T-helper 1 cell treated with Interleukin-12 subunit alpha and Interleukin-12 subunit beta and Interleukin-4 antibody, amounts not matched to agents 30 μg/mL and 1 μg/mL, for 36 hours (primary cell): ENCODE data around the gene DENND4B.
A peak's percentile ranks its signal among the peaks of the same experiment; 100 is the strongest.
"Not testable (repeated sequence)": the region's sequence is repeated elsewhere in the genome, so short reads cannot be mapped to it uniquely, and the experiment has no call there.

Source experiments
- H3K27ac Mint-ChIP-seq: one replicate; pipeline ENCODE4 v1.8.0; 2021; ENCODE audit warnings: mild to moderate bottlenecking, mixed read lengths
- H3K27me3 Mint-ChIP-seq: one replicate; pipeline ENCODE4 v1.8.0; 2021; ENCODE audit warnings: low read depth, mixed read lengths
- H3K36me3 Mint-ChIP-seq: one replicate; pipeline ENCODE4 v1.8.0; 2021; ENCODE audit warnings: low read depth, mixed read lengths
- H3K4me1 Mint-ChIP-seq: one replicate; pipeline ENCODE4 v1.8.0; 2021; ENCODE audit warnings: low read depth, mixed read lengths
- H3K4me3 Mint-ChIP-seq: one replicate; pipeline ENCODE4 v1.8.0; 2021; ENCODE audit warnings: mild to moderate bottlenecking, moderate library complexity, mixed read lengths
- H3K9me3 Mint-ChIP-seq: one replicate; pipeline ENCODE4 v1.8.0; 2021; ENCODE audit warnings: mixed read lengths

The DENND4B gene

GRCh38 chr1:153910560-153910959, 36.0 kb downstream of the DENND4B start:
- not testable (repeated sequence) for H3K4me3 Mint-ChIP-seq, H3K27ac Mint-ChIP-seq, H3K9me3 Mint-ChIP-seq, H3K27me3 Mint-ChIP-seq
- Mint-ChIP-seq H3K36me3 (peaks cover 17% of the 10 kb centered on the region), H3K4me1 (peaks cover 17% of the 10 kb centered on the region)

- Mint-ChIP-seq H3K27me3 (no peaks in the 10 kb centered on the region), H3K9me3 (no peaks in the 10 kb centered on the region), H3K27ac (no peak overlapping the region), H3K4me3 (no peak overlapping the region), H3K36me3 (peaks cover 17% of the 10 kb centered on the region), H3K4me1 (peaks cover 13% of the 10 kb centered on the region)
These were observed 38.4 kb downstream of the DENND4B start for GRCh38 chr1:153908071-153908470.

GRCh38 chr1:153907134-153907533, 39.4 kb downstream of the DENND4B start:
- no peaks in the 10 kb centered on the region for H3K27me3 Mint-ChIP-seq
- H3K4me3 Mint-ChIP-seq: no peak overlapping the region
- H3K9me3 Mint-ChIP-seq: no peaks in the 10 kb centered on the region
- peaks cover 13% of the 10 kb centered on the region for H3K36me3 Mint-ChIP-seq
- H3K27ac Mint-ChIP-seq: no peak overlapping the region
- peaks cover 13% of the 10 kb centered on the region for H3K4me1 Mint-ChIP-seq

- Mint-ChIP-seq H3K27ac (no peak overlapping the region), H3K36me3 (peaks cover 8% of the 10 kb centered on the region)
These were observed 40.1 kb downstream of the DENND4B start for GRCh38 chr1:153906396-153906795.

GRCh38 chr1:153905908-153906307, 40.6 kb downstream of the DENND4B start:
- not testable (repeated sequence) for H3K27ac Mint-ChIP-seq, H3K36me3 Mint-ChIP-seq, H3K9me3 Mint-ChIP-seq, H3K4me3 Mint-ChIP-seq, H3K27me3 Mint-ChIP-seq
- H3K4me1 Mint-ChIP-seq: peaks cover 10% of the 10 kb centered on the region

More at GRCh38 chr1:153906396-153906795, 40.1 kb downstream of the DENND4B start:
- Mint-ChIP-seq H3K4me3 (no peak overlapping the region), H3K9me3 (no peaks in the 10 kb centered on the region), H3K4me1 (peaks cover 10% of the 10 kb centered on the region), H3K27me3 (no peaks in the 10 kb centered on the region)

GRCh38 chr1:153903841-153904455, 42.6 kb downstream of the DENND4B start:
- H3K9me3 Mint-ChIP-seq: no peaks in the 10 kb centered on the region
- peaks cover 8% of the 10 kb centered on the region for H3K36me3 Mint-ChIP-seq
- peaks cover 9% of the 10 kb centered on the region for H3K4me1 Mint-ChIP-seq
- H3K27ac Mint-ChIP-seq: no peak overlapping the region
- no peak overlapping the region for H3K4me3 Mint-ChIP-seq
- H3K27me3 Mint-ChIP-seq: no peaks in the 10 kb centered on the region

- H3K27ac Mint-ChIP-seq: no peak overlapping the region
- peaks cover 8% of the 10 kb centered on the region for H3K36me3 Mint-ChIP-seq
- H3K9me3 Mint-ChIP-seq: no peaks in the 10 kb centered on the region
These were observed 47.0 kb downstream of the DENND4B start for GRCh38 chr1:153899509-153899908.

GRCh38 chr1:153895866-153896265, 50.7 kb downstream of the DENND4B start:
- not testable (repeated sequence) for H3K27ac Mint-ChIP-seq, H3K27me3 Mint-ChIP-seq, H3K9me3 Mint-ChIP-seq, H3K36me3 Mint-ChIP-seq, H3K4me3 Mint-ChIP-seq
- H3K4me1 Mint-ChIP-seq: peaks cover 12% of the 10 kb centered on the region

More at GRCh38 chr1:153899509-153899908, 47.0 kb downstream of the DENND4B start:
- Mint-ChIP-seq H3K4me1 (peaks cover 7% of the 10 kb centered on the region), H3K27me3 (no peaks in the 10 kb centered on the region), H3K4me3 (no peak overlapping the region)

- H3K27me3 Mint-ChIP-seq, H3K27ac Mint-ChIP-seq, H3K9me3 Mint-ChIP-seq: not testable (repeated sequence)
- Mint-ChIP-seq H3K4me1 (peaks cover 24% of the 10 kb centered on the region), H3K36me3 (peaks cover 13% of the 10 kb centered on the region), H3K4me3 (peak overlapping the region; percentile 1)
These were observed 55.5 kb downstream of the DENND4B start for GRCh38 chr1:153891042-153891441.

GRCh38 chr1:153888533-153888932, 58.0 kb downstream of the DENND4B start:
- no peaks in the 10 kb centered on the region for H3K9me3 Mint-ChIP-seq
- peaks cover 24% of the 10 kb centered on the region for H3K4me1 Mint-ChIP-seq
- H3K27me3 Mint-ChIP-seq: no peaks in the 10 kb centered on the region
- peak overlapping the region; percentile 11 for H3K4me3 Mint-ChIP-seq
- H3K36me3 Mint-ChIP-seq: peaks cover 13% of the 10 kb centered on the region
- peak overlapping the region; percentile 5 for H3K27ac Mint-ChIP-seq

- peaks cover 23% of the 10 kb centered on the region for H3K4me1 Mint-ChIP-seq
- H3K4me3 Mint-ChIP-seq: no peak overlapping the region
- H3K9me3 Mint-ChIP-seq: no peaks in the 10 kb centered on the region
- H3K27ac Mint-ChIP-seq: no peak overlapping the region
- peaks cover 13% of the 10 kb centered on the region for H3K36me3 Mint-ChIP-seq
- no peaks in the 10 kb centered on the region for H3K27me3 Mint-ChIP-seq
These were observed 60.4 kb downstream of the DENND4B start for GRCh38 chr1:153886127-153886526.

GRCh38 chr1:153883223-153883622, 63.3 kb downstream of the DENND4B start:
- Mint-ChIP-seq H3K4me1 (peaks cover 10% of the 10 kb centered on the region), H3K36me3 (peaks cover 4% of the 10 kb centered on the region), H3K27me3 (no peaks in the 10 kb centered on the region), H3K27ac (no peak overlapping the region), H3K9me3 (no peaks in the 10 kb centered on the region), H3K4me3 (no peak overlapping the region)

GRCh38 chr1:153882296-153882912, 64.1 kb downstream of the DENND4B start:
- H3K27ac Mint-ChIP-seq: no peak overlapping the region
- H3K4me3 Mint-ChIP-seq: no peak overlapping the region
- H3K27me3 Mint-ChIP-seq: no peaks in the 10 kb centered on the region
- no peaks in the 10 kb centered on the region for H3K9me3 Mint-ChIP-seq
- H3K4me1 Mint-ChIP-seq: peaks cover 7% of the 10 kb centered on the region
- peaks cover 4% of the 10 kb centered on the region for H3K36me3 Mint-ChIP-seq

GRCh38 chr1:153881751-153882150, 64.8 kb downstream of the DENND4B start:
- Mint-ChIP-seq H3K4me1 (peaks cover 4% of the 10 kb centered on the region), H3K36me3 (peaks cover 3% of the 10 kb centered on the region), H3K27me3 (no peaks in the 10 kb centered on the region), H3K9me3 (no peaks in the 10 kb centered on the region), H3K4me3 (no peak overlapping the region), H3K27ac (no peak overlapping the region)

GRCh38 chr1:153880962-153881361, 65.6 kb downstream of the DENND4B start:
- H3K9me3 Mint-ChIP-seq: no peaks in the 10 kb centered on the region
- no peak overlapping the region for H3K27ac Mint-ChIP-seq
- no peaks in the 10 kb centered on the region for H3K27me3 Mint-ChIP-seq
- H3K36me3 Mint-ChIP-seq: peaks cover 2% of the 10 kb centered on the region
- H3K4me3 Mint-ChIP-seq: no peak overlapping the region
- peaks cover 8% of the 10 kb centered on the region for H3K4me1 Mint-ChIP-seq
